Fibroblast of upper back skin (primary cell): ENCODE measurements around the gene ATP10A.

Experiments
- DNase-seq: peaks from one replicate; pipeline ENCODE4 v3.0.0-alpha.2; 2013

Gene ATP10A

DNA sequence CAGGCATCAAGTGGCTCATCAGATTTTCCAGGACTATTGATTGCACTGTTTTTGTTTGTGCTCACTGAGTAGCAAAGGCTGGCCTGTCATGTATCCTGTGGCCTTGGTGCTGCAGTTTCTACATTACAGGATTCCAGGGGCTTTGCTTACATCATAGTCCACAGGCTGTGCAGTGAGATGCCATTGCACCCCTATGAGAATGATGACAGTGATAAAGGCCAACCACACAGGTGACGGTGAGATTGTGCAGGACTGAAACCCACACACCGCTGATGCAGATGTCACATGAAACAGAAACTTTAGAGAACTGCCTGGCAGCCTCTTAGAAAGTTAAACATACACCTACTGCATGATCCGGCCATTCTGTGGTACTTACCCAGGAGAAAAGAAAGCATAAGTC is 229.3 kb downstream of the ATP10A start:
- no peak for DNase-seq

DNA sequence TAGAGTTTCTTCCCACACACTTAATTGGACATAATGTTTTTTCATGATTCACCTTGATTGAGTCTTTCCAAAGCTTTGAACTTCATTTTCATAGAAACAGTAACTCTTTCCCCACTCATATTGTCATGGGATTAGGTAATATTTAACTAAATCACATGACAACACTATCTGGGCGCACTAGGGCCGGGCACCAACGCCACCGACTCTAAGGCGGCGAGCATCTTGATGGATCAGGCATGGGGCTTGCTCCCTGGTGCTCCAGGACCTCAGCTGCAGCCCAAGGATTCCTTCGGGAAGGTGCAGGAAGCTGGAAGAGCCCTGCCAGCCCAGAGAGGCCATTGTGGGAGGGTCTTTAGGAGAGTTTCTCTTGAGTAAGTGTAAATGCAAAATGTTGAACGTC is 231.2 kb downstream of the ATP10A start:
- DNase-seq: no peak
